Fibroblast of mammary gland (primary cell): ENCODE data around the gene LPIN3.

Experiments used
- DNase-seq: peaks from one replicate; pipeline ENCODE4 v3.0.0-alpha.2; 2010; ENCODE audit warnings: low read depth
- H3K4me3 ChIP-seq: 2 replicates; pipeline ENCODE4 v1.5.1; 2011; ENCODE audit warnings: low read depth, mild to moderate bottlenecking, low read length, moderate library complexity; ENCODE audit not compliant: control insufficient read depth
- CTCF ChIP-seq: conservative IDR thresholded peaks from 2 replicates; pipeline ENCODE4 v1.5.1; 2011; ENCODE audit warnings: low read depth, low read length, inconsistent platforms; ENCODE audit not compliant: control insufficient read depth, insufficient read depth

The LPIN3 gene

DNA sequence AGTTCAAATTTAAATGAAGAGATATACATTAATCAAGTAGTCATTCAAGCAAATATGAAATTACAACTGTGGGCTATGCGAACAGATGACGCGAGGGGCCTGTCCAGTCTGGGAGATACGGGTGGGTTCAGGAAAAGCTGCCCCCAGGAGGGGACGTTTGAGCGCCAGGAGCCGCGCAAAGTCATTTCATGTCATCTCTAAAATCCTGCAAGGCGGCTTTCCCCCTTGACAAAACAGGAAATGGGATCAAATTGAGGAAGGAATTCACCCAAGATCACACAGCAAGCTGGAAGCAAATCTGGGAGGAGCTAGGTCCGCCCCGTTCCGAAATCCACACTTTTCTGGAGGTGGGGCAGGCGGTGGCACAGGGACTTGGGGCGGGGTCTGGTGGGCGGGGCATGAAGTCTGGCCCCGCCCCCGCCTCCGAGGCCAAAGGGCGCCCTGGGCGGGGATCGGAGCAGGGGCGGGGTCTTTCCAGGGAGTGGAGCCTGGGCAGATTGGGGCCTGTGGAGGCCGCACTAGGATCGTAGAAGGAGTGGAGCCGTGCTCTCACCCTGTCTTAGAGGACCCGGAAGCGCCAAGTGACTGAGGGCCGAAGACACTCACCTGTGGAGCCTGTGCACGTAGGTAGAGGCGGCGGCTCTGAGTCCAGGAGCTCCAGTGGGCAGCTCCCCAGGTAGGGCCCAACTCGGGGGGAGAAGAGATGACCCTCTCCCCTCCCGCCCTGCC, at the start of gene LPIN3:
TSS of gene LPIN3 (plus strand) at position 495 of the 729 bp plus-strand sequence. CDS start 4,983 bp downstream, outside the sequence.
- no peak for TF ChIP-seq CTCF
- DNase-seq = peak; percentile 92
- peak within 1 kb of the TSS; percentile 62 for H3K4me3 ChIP-seq

GRCh38 chr20:41293269-41294037, 47.2 kb upstream of the LPIN3 start:
- no peak overlapping the region for H3K4me3 ChIP-seq
- TF ChIP-seq CTCF = no peak
- peak; percentile 80 for DNase-seq

DNA sequence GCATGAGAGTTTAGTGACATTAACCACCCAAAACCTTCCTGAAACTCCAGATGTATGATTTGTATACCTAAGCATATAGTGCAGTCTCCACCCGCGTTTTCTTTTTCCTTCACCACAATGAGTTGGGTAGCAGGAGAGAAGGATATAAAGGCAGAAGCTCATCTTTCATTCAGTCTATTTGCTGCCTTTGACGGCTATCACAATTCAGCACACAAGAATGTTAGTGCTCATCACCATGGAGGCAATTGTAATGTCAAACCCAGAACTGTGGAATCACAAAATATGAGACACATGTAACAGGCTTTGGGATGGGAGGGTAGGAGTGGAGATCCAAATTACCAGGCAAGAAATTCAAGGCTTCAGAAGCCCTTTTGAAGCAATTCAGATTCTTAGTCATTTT, 40.7 kb upstream of the LPIN3 start:
- no peak overlapping the region for H3K4me3 ChIP-seq
- no peak for TF ChIP-seq CTCF
- DNase-seq = no peak

- DNase-seq = no peak
- H3K4me3 ChIP-seq = no peak overlapping the region
- no peak for TF ChIP-seq CTCF
Observed at GRCh38 chr20:41300383-41300782, 40.2 kb upstream of the LPIN3 start.

- TF ChIP-seq CTCF = no peak
- no peak for DNase-seq
- no peak overlapping the region for H3K4me3 ChIP-seq
Observed at GRCh38 chr20:41300886-41301285, 39.7 kb upstream of the LPIN3 start.

DNA sequence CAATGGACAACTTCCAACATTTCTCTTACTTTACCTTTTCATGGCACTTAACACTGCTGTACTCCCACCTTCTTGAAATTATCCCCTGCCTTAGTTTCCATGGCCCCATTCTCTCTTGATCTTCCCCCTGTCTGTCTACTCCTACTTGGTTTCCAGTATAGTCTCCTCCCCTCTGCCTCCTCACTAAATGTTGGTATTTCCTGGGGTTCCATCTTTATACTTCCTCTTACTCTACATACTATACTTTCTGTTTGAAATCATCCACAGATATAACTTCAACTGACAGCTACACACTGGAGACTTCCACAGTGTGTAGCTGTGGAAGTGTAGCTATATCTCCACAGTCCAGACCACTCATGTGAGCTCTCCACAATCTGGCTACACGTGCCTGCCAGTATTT, 36.6 kb upstream of the LPIN3 start:
- no peak overlapping the region for H3K4me3 ChIP-seq
- no peak for DNase-seq
- TF ChIP-seq CTCF = no peak
